Type B pancreatic cell (in vitro differentiated cells): ENCODE measurements around the gene CASK. TPM values are rescaled to one million over a fixed set of nuclear protein-coding genes. Genes with fewer than 3 reads are reported as not detected.
A peak's percentile ranks its signal among the peaks of the same experiment; 100 is the strongest.

Source experiments
- DNase-seq: peaks from one replicate; pipeline ENCODE4 v3.0.0; 2021; ENCODE audit warnings: mixed read lengths; ENCODE audit not compliant: unreplicated experiment; ENCODE audit errors: extremely low spot score
- H3K27ac Mint-ChIP-seq: 2 replicates; pipeline ENCODE4 v1.8.0; 2021; ENCODE audit warnings: mild to moderate bottlenecking, mixed read lengths
- H3K27me3 Mint-ChIP-seq: 2 replicates; pipeline ENCODE4 v1.8.0; 2021; ENCODE audit warnings: mixed read lengths
- H3K36me3 Mint-ChIP-seq: 2 replicates; pipeline ENCODE4 v1.8.0; 2021; ENCODE audit warnings: mixed read lengths
- H3K4me1 Mint-ChIP-seq: one replicate; pipeline ENCODE4 v1.8.0; 2021; ENCODE audit warnings: mixed read lengths; ENCODE audit not compliant: unreplicated experiment
- H3K4me3 Mint-ChIP-seq: 2 replicates; pipeline ENCODE4 v1.8.0; 2021; ENCODE audit warnings: mild to moderate bottlenecking, mixed read lengths
- H3K9me3 Mint-ChIP-seq: 2 replicates; pipeline ENCODE4 v1.8.0; 2021; ENCODE audit warnings: mixed read lengths
- total RNA-seq: library from RNA; stranded (reverse); gene quantifications from 2 replicates; pipeline ENCODE4 v1.2.1, GENCODE V29; 2021; ENCODE audit warnings: low replicate concordance
- TF ChIP-seq, protein P1 (sequence below): fragments of 200-600 bp; sonication (generic); conservative IDR thresholded peaks from 2 replicates; pipeline ENCODE4 v1.5.0; 2021; ENCODE audit warnings: antibody characterized with exemption, mild to moderate bottlenecking

CASK gene
- total RNA-seq, 1 donor from 2014 or later, result 93.8 TPM

- DNase-seq, result no peak
- TF ChIP-seq, protein P1, sequence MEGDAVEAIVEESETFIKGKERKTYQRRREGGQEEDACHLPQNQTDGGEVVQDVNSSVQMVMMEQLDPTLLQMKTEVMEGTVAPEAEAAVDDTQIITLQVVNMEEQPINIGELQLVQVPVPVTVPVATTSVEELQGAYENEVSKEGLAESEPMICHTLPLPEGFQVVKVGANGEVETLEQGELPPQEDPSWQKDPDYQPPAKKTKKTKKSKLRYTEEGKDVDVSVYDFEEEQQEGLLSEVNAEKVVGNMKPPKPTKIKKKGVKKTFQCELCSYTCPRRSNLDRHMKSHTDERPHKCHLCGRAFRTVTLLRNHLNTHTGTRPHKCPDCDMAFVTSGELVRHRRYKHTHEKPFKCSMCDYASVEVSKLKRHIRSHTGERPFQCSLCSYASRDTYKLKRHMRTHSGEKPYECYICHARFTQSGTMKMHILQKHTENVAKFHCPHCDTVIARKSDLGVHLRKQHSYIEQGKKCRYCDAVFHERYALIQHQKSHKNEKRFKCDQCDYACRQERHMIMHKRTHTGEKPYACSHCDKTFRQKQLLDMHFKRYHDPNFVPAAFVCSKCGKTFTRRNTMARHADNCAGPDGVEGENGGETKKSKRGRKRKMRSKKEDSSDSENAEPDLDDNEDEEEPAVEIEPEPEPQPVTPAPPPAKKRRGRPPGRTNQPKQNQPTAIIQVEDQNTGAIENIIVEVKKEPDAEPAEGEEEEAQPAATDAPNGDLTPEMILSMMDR, result no peak
- H3K9me3 Mint-ChIP-seq, result no peaks in the 10 kb centered on the region
- no peaks in the 10 kb centered on the region for H3K27me3 Mint-ChIP-seq
- peaks cover 13% of the 10 kb centered on the region for H3K4me1 Mint-ChIP-seq
- peak overlapping the region; percentile 22 for H3K4me3 Mint-ChIP-seq
- H3K27ac Mint-ChIP-seq, result peak overlapping the region; percentile 56
- H3K36me3 Mint-ChIP-seq, result peaks cover under 1% of the 10 kb centered on the region
Observed at GRCh38 chrX:41559235-41560052, 363.9 kb downstream of the CASK start.

GRCh38 chrX:41558531-41558930, 364.8 kb downstream of the CASK start:
- no peak for DNase-seq
- Mint-ChIP-seq H3K36me3 (no peaks in the 10 kb centered on the region), H3K4me1 (peaks cover 13% of the 10 kb centered on the region), H3K4me3 (no peak overlapping the region), H3K27me3 (no peaks in the 10 kb centered on the region), H3K9me3 (no peaks in the 10 kb centered on the region), H3K27ac (no peak overlapping the region)
- TF ChIP-seq, protein P1, result peak; percentile 64

DNA sequence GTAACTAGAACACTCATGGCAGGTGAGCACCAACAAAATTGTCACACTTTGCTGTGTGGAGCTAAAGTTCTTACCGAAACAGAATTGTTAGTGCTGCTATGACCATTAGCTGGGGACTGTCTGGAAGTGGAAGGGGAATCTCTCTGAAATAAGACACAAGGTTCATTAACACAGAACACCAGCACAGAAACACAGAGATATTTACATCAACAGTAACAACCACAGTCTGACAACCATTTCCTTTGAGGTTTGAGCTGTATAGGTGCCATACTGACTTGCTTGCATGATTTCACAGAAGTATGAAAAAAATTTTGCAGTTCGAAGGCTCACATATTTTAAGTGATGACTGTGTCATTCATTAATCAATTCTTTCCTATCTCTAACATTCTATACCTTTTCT, 366.4 kb downstream of the CASK start:
- Mint-ChIP-seq H3K27me3 (no peaks in the 10 kb centered on the region), H3K36me3 (no peaks in the 10 kb centered on the region), H3K9me3 (no peaks in the 10 kb centered on the region), H3K4me1 (peaks cover 13% of the 10 kb centered on the region), H3K4me3 (no peak overlapping the region), H3K27ac (peak overlapping the region; percentile 17)
- TF ChIP-seq, protein P1, result no peak
- no peak for DNase-seq

GRCh38 chrX:41553688-41554087, 369.7 kb downstream of the CASK start:
- H3K9me3 Mint-ChIP-seq, result no peaks in the 10 kb centered on the region
- H3K27me3 Mint-ChIP-seq, result no peaks in the 10 kb centered on the region
- no peaks in the 10 kb centered on the region for H3K4me1 Mint-ChIP-seq
- peaks cover 6% of the 10 kb centered on the region for H3K36me3 Mint-ChIP-seq
- DNase-seq, result no peak
- H3K4me3 Mint-ChIP-seq, result no peak overlapping the region
- H3K27ac Mint-ChIP-seq, result peak overlapping the region; percentile 92
- TF ChIP-seq, protein P1, result no peak

DNA sequence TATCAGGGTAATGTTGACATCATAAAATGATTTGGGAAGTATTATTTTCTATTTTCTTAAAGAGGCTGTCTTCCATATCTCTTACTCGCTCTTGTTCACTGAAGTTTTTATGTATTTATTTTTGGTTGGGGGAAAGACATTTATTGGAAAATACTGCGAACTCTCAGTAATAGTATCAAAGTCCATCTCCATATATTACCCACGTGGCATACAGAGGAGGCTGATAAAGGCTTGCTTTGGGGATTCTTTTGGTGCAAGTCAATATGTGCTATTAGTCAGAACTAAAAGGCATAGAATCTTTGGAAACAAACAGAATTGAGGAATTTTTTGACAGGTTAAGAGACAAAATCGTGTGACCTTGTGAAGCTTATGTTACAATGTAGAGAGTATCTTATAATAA, 374.9 kb downstream of the CASK start:
- DNase-seq, result no peak
- H3K4me1 Mint-ChIP-seq, result no peaks in the 10 kb centered on the region
- no peaks in the 10 kb centered on the region for H3K9me3 Mint-ChIP-seq
- no peak overlapping the region for H3K27ac Mint-ChIP-seq
- H3K4me3 Mint-ChIP-seq, result no peak overlapping the region
- peaks cover 10% of the 10 kb centered on the region for H3K36me3 Mint-ChIP-seq
- TF ChIP-seq, protein P1, result no peak
- no peaks in the 10 kb centered on the region for H3K27me3 Mint-ChIP-seq
